MM.1S (cell line): Measurements from ENCODE around the gene OSBPL8.

Source experiments
- DNase-seq: peaks from one replicate; pipeline ENCODE4 v3.0.0-alpha.2; 2015
- H2AFZ ChIP-seq: fragments of 300-600 bp; sonication (generic); 2 replicates; pipeline ENCODE4 v1.6.0; 2016; ENCODE audit warnings: antibody characterized with exemption, low read length
- H3F3A ChIP-seq: fragments of 300-600 bp; sonication (generic); 2 replicates; pipeline ENCODE4 v1.6.1; 2016; ENCODE audit warnings: mild to moderate bottlenecking, antibody characterized with exemption, low read length, moderate library complexity, mixed read lengths; ENCODE audit not compliant: insufficient read depth
- H3K27ac ChIP-seq: fragments of 300-600 bp; sonication (generic); 2 replicates; pipeline ENCODE4 v1.5.1; 2016; ENCODE audit warnings: mild to moderate bottlenecking, low read length
- H3K27me3 ChIP-seq: fragments of 300-600 bp; sonication (generic); replicated peaks from 2 replicates; pipeline ENCODE4 v1.6.0; 2016; ENCODE audit warnings: low read length; ENCODE audit not compliant: insufficient read depth
- H3K36me3 ChIP-seq: fragments of 300-600 bp; sonication (generic); replicated peaks from 2 replicates; pipeline ENCODE4 v1.6.1; 2016; ENCODE audit warnings: mild to moderate bottlenecking, low read length, mixed read lengths; ENCODE audit not compliant: insufficient read depth
- H3K4me1 ChIP-seq: fragments of 300-600 bp; sonication (generic); 2 replicates; pipeline ENCODE4 v1.6.1; 2016; ENCODE audit warnings: low read length, mixed read lengths
- H3K4me2 ChIP-seq: fragments of 300-600 bp; sonication (generic); 2 replicates; pipeline ENCODE4 v1.6.0; 2016; ENCODE audit warnings: low read depth, low read length
- H3K4me3 ChIP-seq: fragments of 300-600 bp; sonication (generic); 2 replicates; pipeline ENCODE4 v1.5.1; 2016; ENCODE audit warnings: low read length, mixed read lengths
- H3K79me2 ChIP-seq: fragments of 300-600 bp; sonication (generic); 2 replicates; pipeline ENCODE4 v1.6.1; 2016; ENCODE audit warnings: mixed run types, low read length, mixed read lengths
- H3K9ac ChIP-seq: fragments of 300-600 bp; sonication (generic); 2 replicates; pipeline ENCODE4 v1.6.1; 2016; ENCODE audit warnings: low read length, mixed read lengths
- H3K9me2 ChIP-seq: fragments of 300-600 bp; sonication (generic); replicated peaks from 2 replicates; pipeline ENCODE4 v1.6.1; 2016; ENCODE audit warnings: mild to moderate bottlenecking, low read length, mixed read lengths; ENCODE audit not compliant: insufficient read depth
- H3K9me3 ChIP-seq: fragments of 300-600 bp; sonication (generic); replicated peaks from 2 replicates; pipeline ENCODE4 v1.6.1; 2016; ENCODE audit warnings: mild to moderate bottlenecking, low read length, mixed read lengths; ENCODE audit not compliant: insufficient read depth
- H4K20me1 ChIP-seq: fragments of 300-600 bp; sonication (generic); 2 replicates; pipeline ENCODE4 v1.6.1; 2016; ENCODE audit warnings: mild to moderate bottlenecking, low read length, moderate library complexity, mixed read lengths; ENCODE audit not compliant: insufficient read depth
- EZH2 ChIP-seq: fragments of 300-600 bp; sonication (generic); optimal IDR thresholded peaks from 2 replicates; pipeline ENCODE3; 2017; ENCODE audit warnings: low read depth, mild to moderate bottlenecking, antibody characterized with exemption, low read length, mixed read lengths
- EZH2phosphoT487 ChIP-seq: fragments of 300-600 bp; sonication (generic); IDR thresholded peaks from 2 replicates; pipeline ENCODE4 v1.6.1; 2018; ENCODE audit warnings: antibody characterized with exemption, low read length
- TF ChIP-seq, protein P1 (sequence below): fragments of 300-600 bp; sonication (generic); IDR thresholded peaks from 2 replicates; pipeline ENCODE4 v1.5.1; 2016; ENCODE audit warnings: antibody characterized with exemption, low read length, mixed read lengths

The OSBPL8 gene

DNA sequence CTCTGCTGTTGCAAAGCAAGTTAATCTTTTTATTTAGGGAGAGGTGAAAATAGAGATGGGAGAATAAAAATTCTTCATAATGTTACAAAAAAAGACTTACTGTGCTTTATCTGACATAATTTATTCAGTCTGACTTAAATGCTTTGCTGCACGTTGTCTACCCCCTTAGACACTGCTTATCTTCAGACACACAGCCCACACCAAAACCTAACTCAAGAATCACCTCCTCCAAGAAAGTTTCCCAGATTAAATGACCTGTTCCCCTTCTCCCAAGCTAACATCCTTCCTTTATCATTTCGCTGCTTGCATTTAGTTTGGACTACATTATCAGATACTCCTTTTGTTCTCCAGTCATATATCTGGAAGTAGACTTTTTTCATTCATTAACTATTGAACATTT, 3.8 kb downstream of the OSBPL8 start:
- no peak for TF ChIP-seq EZH2phosphoT487
- TF ChIP-seq, protein P1, sequence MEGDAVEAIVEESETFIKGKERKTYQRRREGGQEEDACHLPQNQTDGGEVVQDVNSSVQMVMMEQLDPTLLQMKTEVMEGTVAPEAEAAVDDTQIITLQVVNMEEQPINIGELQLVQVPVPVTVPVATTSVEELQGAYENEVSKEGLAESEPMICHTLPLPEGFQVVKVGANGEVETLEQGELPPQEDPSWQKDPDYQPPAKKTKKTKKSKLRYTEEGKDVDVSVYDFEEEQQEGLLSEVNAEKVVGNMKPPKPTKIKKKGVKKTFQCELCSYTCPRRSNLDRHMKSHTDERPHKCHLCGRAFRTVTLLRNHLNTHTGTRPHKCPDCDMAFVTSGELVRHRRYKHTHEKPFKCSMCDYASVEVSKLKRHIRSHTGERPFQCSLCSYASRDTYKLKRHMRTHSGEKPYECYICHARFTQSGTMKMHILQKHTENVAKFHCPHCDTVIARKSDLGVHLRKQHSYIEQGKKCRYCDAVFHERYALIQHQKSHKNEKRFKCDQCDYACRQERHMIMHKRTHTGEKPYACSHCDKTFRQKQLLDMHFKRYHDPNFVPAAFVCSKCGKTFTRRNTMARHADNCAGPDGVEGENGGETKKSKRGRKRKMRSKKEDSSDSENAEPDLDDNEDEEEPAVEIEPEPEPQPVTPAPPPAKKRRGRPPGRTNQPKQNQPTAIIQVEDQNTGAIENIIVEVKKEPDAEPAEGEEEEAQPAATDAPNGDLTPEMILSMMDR: no peak
- TF ChIP-seq EZH2: no peak
- H3F3A ChIP-seq: peaks cover 12% of the 10 kb centered on the region
- H3K79me2 ChIP-seq: peaks cover 80% of the 10 kb centered on the region
- no peak overlapping the region for H3K27ac ChIP-seq
- no peaks in the 10 kb centered on the region for H3K9me3 ChIP-seq
- H4K20me1 ChIP-seq: no peaks in the 10 kb centered on the region; the same call in 1 of the 2 replicates
- H3K4me2 ChIP-seq: no peak overlapping the region
- H3K9me2 ChIP-seq: no peaks in the 10 kb centered on the region
- no peak for DNase-seq
- H3K4me1 ChIP-seq: peaks cover 10% of the 10 kb centered on the region; the same call in 1 of the 2 replicates
- H3K4me3 ChIP-seq: no peak overlapping the region
- H3K36me3 ChIP-seq: no peaks in the 10 kb centered on the region
- no peak overlapping the region for H3K9ac ChIP-seq
- no peaks in the 10 kb centered on the region for H3K27me3 ChIP-seq
- no peak overlapping the region for H2AFZ ChIP-seq

DNA sequence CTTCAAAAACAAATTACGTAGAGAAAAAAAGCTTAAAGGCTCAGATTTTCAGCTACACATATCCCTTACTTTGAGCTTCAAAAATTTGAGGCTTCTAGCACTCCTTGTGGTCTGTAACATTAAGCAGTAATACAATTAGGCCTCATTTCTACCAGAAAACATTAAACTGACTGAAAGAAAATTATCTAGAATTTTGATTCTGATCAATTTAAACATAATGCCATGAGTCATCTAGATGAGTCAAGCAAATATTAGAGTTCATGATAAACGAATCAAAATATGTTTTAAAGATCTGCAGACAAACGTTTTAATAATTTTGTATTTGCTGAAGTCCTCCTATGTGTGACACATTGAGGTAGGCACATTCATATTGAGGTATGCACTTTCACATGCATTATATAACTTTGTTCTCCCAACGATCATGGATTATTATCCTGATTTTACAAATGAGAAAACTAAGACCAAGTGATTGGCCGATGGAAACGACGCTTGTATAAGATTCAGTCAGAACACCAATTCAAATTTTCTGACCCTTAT, 4.3 kb downstream of the OSBPL8 start:
- Histone ChIP-seq H3K36me3 (no peaks in the 10 kb centered on the region), H3K27ac (no peak overlapping the region), H3F3A (peaks cover 12% of the 10 kb centered on the region), H3K9me3 (no peaks in the 10 kb centered on the region), H3K79me2 (peaks cover 85% of the 10 kb centered on the region), H3K4me3 (no peak overlapping the region), H4K20me1 (no peaks in the 10 kb centered on the region; the same call in 1 of the 2 replicates), H3K4me2 (no peak overlapping the region), H3K27me3 (no peaks in the 10 kb centered on the region), H3K9me2 (no peaks in the 10 kb centered on the region), H3K9ac (no peak overlapping the region), H2AFZ (no peak overlapping the region), H3K4me1 (peaks cover 7% of the 10 kb centered on the region; the same call in 1 of the 2 replicates)
- no peak for DNase-seq
- TF ChIP-seq EZH2phosphoT487 (no peak), EZH2 (no peak)
- TF ChIP-seq, protein P1: no peak

DNA sequence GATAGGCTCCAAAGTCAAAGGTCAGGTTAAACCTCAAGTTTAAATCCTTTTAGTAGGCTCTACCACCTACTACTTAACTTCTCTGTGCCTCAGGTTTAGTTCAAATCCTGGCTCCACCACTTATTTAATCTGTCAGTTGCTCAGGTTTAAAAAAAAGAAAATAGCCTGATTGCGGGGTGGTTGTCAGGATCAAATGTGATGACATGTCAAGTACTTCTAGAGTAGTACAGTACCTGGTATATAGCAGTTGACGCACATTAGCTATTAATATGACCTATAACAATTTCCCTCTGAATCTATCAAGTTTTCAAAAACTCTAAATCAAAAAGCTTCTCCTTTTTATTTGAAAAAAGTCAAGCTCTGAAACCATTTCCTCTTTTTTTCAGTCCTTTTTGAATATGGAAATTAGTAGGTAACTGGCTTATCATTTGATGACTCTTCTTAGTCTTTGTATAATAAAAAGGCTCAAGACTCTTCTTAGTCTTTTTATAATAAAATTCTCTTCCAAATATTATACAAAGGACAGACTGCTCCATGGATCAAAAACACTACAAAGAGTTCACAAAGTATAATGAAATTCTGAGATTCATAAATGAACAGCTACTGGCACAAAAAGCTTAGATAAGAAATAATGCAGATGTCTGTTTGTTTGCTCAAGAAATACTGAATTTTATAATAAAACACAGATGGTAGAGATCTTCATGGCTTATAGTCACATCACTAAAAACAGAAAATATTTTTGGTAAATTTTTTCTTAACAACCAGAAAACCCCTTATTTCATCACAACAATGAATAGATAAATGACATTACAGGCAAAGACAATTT, 5.0 kb downstream of the OSBPL8 start:
- Histone ChIP-seq H3F3A (peaks cover 12% of the 10 kb centered on the region), H3K9me3 (no peaks in the 10 kb centered on the region), H3K4me3 (no peak overlapping the region), H3K4me1 (peaks cover 3% of the 10 kb centered on the region; the same call in 1 of the 2 replicates), H3K79me2 (peaks cover 90% of the 10 kb centered on the region), H2AFZ (no peak overlapping the region), H3K27ac (no peak overlapping the region), H3K36me3 (no peaks in the 10 kb centered on the region), H3K9me2 (no peaks in the 10 kb centered on the region), H3K9ac (no peak overlapping the region), H4K20me1 (no peaks in the 10 kb centered on the region; the same call in 1 of the 2 replicates), H3K4me2 (no peak overlapping the region), H3K27me3 (no peaks in the 10 kb centered on the region)
- TF ChIP-seq EZH2 (no peak), EZH2phosphoT487 (no peak)
- TF ChIP-seq, protein P1: no peak
- DNase-seq: no peak
